ENCODE data around the gene PRKAR2B.

DNA sequence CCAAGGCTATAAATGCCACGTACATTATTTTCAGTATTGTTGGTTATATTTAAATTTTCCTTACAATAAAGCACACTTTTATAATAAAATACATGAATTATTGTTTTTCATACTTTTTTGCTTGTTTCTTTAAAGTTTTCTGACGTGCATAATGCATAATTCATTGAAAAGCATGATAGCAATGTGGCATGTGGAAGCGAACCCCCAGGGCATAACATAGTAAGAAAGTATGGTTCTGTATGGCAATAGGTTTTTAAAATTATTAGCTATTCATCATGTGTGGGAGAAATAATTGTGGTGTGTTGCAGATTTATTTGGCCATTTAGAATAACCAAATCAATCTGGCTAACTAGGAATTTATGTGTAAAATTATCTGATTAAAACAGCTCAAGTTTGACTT, 116.9 kb downstream of the PRKAR2B start:
- TF ChIP-seq, protein P1, sequence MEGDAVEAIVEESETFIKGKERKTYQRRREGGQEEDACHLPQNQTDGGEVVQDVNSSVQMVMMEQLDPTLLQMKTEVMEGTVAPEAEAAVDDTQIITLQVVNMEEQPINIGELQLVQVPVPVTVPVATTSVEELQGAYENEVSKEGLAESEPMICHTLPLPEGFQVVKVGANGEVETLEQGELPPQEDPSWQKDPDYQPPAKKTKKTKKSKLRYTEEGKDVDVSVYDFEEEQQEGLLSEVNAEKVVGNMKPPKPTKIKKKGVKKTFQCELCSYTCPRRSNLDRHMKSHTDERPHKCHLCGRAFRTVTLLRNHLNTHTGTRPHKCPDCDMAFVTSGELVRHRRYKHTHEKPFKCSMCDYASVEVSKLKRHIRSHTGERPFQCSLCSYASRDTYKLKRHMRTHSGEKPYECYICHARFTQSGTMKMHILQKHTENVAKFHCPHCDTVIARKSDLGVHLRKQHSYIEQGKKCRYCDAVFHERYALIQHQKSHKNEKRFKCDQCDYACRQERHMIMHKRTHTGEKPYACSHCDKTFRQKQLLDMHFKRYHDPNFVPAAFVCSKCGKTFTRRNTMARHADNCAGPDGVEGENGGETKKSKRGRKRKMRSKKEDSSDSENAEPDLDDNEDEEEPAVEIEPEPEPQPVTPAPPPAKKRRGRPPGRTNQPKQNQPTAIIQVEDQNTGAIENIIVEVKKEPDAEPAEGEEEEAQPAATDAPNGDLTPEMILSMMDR (conservative IDR thresholded peaks at IDR 0.05; ENCODE audit: low read length): no peak
- TF ChIP-seq EZH2phosphoT487 (IDR thresholded peaks at IDR 0.05; ENCODE audit: borderline replicate concordance, low read depth, low read length): no peak
